ENCODE measurements around the gene ASCL5. TPM values are rescaled to one million over a fixed set of nuclear protein-coding genes. Genes with fewer than 3 reads are reported as not detected.

The ASCL5 gene
- total RNA-seq, 6 experiments from 2014 or later: not detected

GRCh38 chr1:201088901-201089525 lies 38.0 kb downstream of the ASCL5 start:
- ATAC-seq: no peak
- H3K27ac ChIP-seq: no peak overlapping the region

GRCh38 chr1:201088395-201088794 lies 38.6 kb downstream of the ASCL5 start:
- no peak overlapping the region for H3K27ac ChIP-seq
- ATAC-seq: no peak
- no peaks in the 10 kb centered on the region for H3K36me3 ChIP-seq
- TF ChIP-seq CTCF (IDR thresholded peaks at IDR 0.05): no peak
- TF ChIP-seq POLR2A (IDR thresholded peaks at IDR 0.05): no peak
- H3K9me3 ChIP-seq: no peaks in the 10 kb centered on the region
- H3K4me1 ChIP-seq: no peaks in the 10 kb centered on the region
- intact Hi-C loops (cut with DNase I): loop anchor here in 1 of 2 donors (10.0 kb wide), 1 partner anchor 136 kb away; no protein-coding TSS in a partner anchor
- WGBS (ENCODE audit: insufficient coverage, low coverage, low lambda C conversion rate, missing lambda C conversion rate): 53% methylated on average over 4 of the region's 4 CpGs
- DNase-seq: no peak
- H3K4me3 ChIP-seq: no peak overlapping the region
- no peaks in the 10 kb centered on the region for H3K27me3 ChIP-seq

More at GRCh38 chr1:201088901-201089525, 38.0 kb downstream of the ASCL5 start:
- 73% methylated on average over 5 of the region's 19 CpGs for WGBS (ENCODE audit: insufficient coverage, low coverage, low lambda C conversion rate, missing lambda C conversion rate)
- DNase-seq: peak in 1 of 3 donors; percentile 2
- TF ChIP-seq POLR2A (IDR thresholded peaks at IDR 0.05) (no peak), CTCF (IDR thresholded peaks at IDR 0.05) (no peak)
- H3K4me1 ChIP-seq: no peaks in the 10 kb centered on the region
- H3K36me3 ChIP-seq: no peaks in the 10 kb centered on the region
- intact Hi-C loops (cut with DNase I): loop anchor here in 1 of 2 donors (10.0 kb wide), 1 partner anchor 136 kb away; no protein-coding TSS in a partner anchor
- no peak overlapping the region for H3K4me3 ChIP-seq
- no peaks in the 10 kb centered on the region for H3K27me3 ChIP-seq
- no peaks in the 10 kb centered on the region for H3K9me3 ChIP-seq

- intact Hi-C loops (cut with DNase I): loop anchor here in 1 of 2 donors (10.0 kb wide), 1 partner anchor 139 kb away; no protein-coding TSS in a partner anchor
- DNase-seq (peak; percentile 65 to 71 (median 67)), ATAC-seq (peak; percentile 87 to 95 (median 88))
- Histone ChIP-seq H3K36me3 (no peaks in the 10 kb centered on the region), H3K9me3 (no peaks in the 10 kb centered on the region), H3K27ac (no peak overlapping the region), H3K4me3 (no peak overlapping the region), H3K4me1 (no peaks in the 10 kb centered on the region), H3K27me3 (no peaks in the 10 kb centered on the region)
- TF ChIP-seq CTCF (IDR thresholded peaks at IDR 0.05) (peak; percentile 53 to 75 (median 65)), POLR2A (IDR thresholded peaks at IDR 0.05) (no peak)
- 65% methylated on average over 9 of the region's 12 CpGs for WGBS (ENCODE audit: insufficient coverage, low coverage, low lambda C conversion rate, missing lambda C conversion rate)
Observed at GRCh38 chr1:201085902-201086735, 40.9 kb downstream of the ASCL5 start.

GRCh38 chr1:201084295-201084694 lies 42.7 kb downstream of the ASCL5 start:
- no peaks in the 10 kb centered on the region for H3K27me3 ChIP-seq
- 26% methylated on average over 6 of the region's 6 CpGs for WGBS (ENCODE audit: insufficient coverage, low coverage, low lambda C conversion rate, missing lambda C conversion rate)
- TF ChIP-seq POLR2A (IDR thresholded peaks at IDR 0.05) (no peak), CTCF (IDR thresholded peaks at IDR 0.05) (no peak)
- intact Hi-C loops (cut with DNase I): loop anchor here in 1 of 2 donors (10.0 kb wide), 1 partner anchor 141 kb away; no protein-coding TSS in a partner anchor
- H3K36me3 ChIP-seq: no peaks in the 10 kb centered on the region
- H3K27ac ChIP-seq: no peak overlapping the region
- no peaks in the 10 kb centered on the region for H3K9me3 ChIP-seq
- H3K4me1 ChIP-seq: no peaks in the 10 kb centered on the region
- no peak for ATAC-seq
- no peak for DNase-seq
- H3K4me3 ChIP-seq: no peak overlapping the region
